ENCODE results near the gene COL4A3. TPM values are rescaled to one million over a fixed set of nuclear protein-coding genes. Genes with fewer than 3 reads are reported as not detected.

The COL4A3 gene
- total and polyA plus RNA-seq, 9 of the 15 experiments (the other 6 are each of a cell fraction or from before 2014, with no cell fraction given), result not detected

- TF ChIP-seq RREB1 (CRISPR knock-in tag; IDR thresholded peaks at IDR 0.05) (no peak), PKNOX1 (IDR thresholded peaks at IDR 0.05) (no peak), MCM2 (IDR thresholded peaks at IDR 0.05; ENCODE audit: low read depth) (no peak), PHB2 (IDR thresholded peaks at IDR 0.05; ENCODE audit: low read depth) (no peak), THRB (CRISPR knock-in tag; conservative IDR thresholded peaks at IDR 0.05) (no peak), ZBTB5 (IDR thresholded peaks at IDR 0.05) (no peak), ZNF644 (tag; IDR thresholded peaks at IDR 0.05; ENCODE audit: low read depth) (no peak), CHD1 (IDR thresholded peaks at IDR 0.05; ENCODE audit: low read length) (no peak), PCBP2 (IDR thresholded peaks at IDR 0.05; ENCODE audit: low read depth, low read length, poor library complexity, severe bottlenecking) (no peak), ZC3H11A (IDR thresholded peaks at IDR 0.05; ENCODE audit: low read depth, low read length) (no peak), CREB3 (tag; conservative IDR thresholded peaks at IDR 0.05; ENCODE audit: low read depth) (no peak), ZNF253 (CRISPR knock-in tag; conservative IDR thresholded peaks at IDR 0.05) (no peak)
Observed at GRCh38 chr2:227324995-227325838, 160.8 kb downstream of the COL4A3 start, which contains the start of gene MFF (continued).

Data from K562 (cell line).